GM10248 (cell line): ENCODE measurements around the gene PHYH.

ENCODE experiments used
- CTCF ChIA-PET: fragments of 300-600 bp; sonication (Branson Sonifier 250); formaldehyde crosslinking; extraction: SDS; loops from one replicate; lab custom pipeline; 2021; ENCODE audit warnings: antibody characterized with exemption; lab: Yijun Ruan, JAX
- POLR2A ChIA-PET: fragments of 350-650 bp; sonication (Branson Sonifier 250); formaldehyde crosslinking; extraction: SDS; loops from one replicate; lab custom pipeline; 2020; ENCODE audit warnings: antibody characterized with exemption; lab: Yijun Ruan, JAX
- DNase-seq: peaks from one replicate; pipeline ENCODE4 v3.0.0; 2012; ENCODE audit errors: extremely low spot score
- TF ChIP-seq, protein P1 (sequence below): IDR thresholded peaks from 2 replicates; pipeline ENCODE4 v1.5.1; 2012; ENCODE audit warnings: mild to moderate bottlenecking, low read depth; ENCODE audit errors: extremely low read depth, missing control alignments, control extremely low read depth

PHYH gene

GRCh38 chr10:13302821-13303555, 3.1 kb upstream of the PHYH start:
- POLR2A ChIA-PET, result interaction anchor here (0.6 to 1.4 kb wide), 5 partner anchors 9 to 1444 kb away, joined by 3 to 8 read pairs (median 3); no protein-coding TSS in a partner anchor
- TF ChIP-seq, protein P1, sequence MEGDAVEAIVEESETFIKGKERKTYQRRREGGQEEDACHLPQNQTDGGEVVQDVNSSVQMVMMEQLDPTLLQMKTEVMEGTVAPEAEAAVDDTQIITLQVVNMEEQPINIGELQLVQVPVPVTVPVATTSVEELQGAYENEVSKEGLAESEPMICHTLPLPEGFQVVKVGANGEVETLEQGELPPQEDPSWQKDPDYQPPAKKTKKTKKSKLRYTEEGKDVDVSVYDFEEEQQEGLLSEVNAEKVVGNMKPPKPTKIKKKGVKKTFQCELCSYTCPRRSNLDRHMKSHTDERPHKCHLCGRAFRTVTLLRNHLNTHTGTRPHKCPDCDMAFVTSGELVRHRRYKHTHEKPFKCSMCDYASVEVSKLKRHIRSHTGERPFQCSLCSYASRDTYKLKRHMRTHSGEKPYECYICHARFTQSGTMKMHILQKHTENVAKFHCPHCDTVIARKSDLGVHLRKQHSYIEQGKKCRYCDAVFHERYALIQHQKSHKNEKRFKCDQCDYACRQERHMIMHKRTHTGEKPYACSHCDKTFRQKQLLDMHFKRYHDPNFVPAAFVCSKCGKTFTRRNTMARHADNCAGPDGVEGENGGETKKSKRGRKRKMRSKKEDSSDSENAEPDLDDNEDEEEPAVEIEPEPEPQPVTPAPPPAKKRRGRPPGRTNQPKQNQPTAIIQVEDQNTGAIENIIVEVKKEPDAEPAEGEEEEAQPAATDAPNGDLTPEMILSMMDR, result no peak
- DNase-seq, result no peak
- CTCF ChIA-PET, result interaction anchor here (0.6 to 7.3 kb wide), 36 partner anchors 8 to 239 kb away, joined by 3 to 64 read pairs (median 4); partner anchors contain the start of gene MCM10

- POLR2A ChIA-PET, result interaction anchor here (0.7 kb wide), 1 partner anchor 1061 kb away, joined by 6 read pairs; no protein-coding TSS in a partner anchor
Measured at GRCh38 chr10:13298748-13299436, 972 bp downstream of the PHYH start.

DNA sequence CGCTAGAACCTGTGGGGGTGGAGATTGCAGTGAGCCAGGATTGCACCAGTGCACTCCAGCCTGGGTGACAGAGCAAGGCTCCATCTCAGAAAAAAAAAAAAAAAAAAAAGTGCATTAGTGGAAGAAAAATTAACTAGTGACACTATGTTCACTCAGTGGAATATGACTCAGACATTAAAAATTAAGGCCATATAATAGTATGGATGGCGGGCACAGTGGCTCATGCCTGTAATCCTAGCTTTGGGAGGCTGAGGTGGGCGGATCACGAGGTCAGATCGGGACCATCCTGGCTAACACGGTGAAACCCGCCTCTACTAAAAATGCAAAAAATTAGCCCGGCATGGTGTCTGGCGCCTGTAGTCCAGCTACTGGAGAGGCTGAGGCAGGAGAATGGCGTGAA, 3.4 kb downstream of the PHYH start:
- CTCF ChIA-PET, result interaction anchor here (1.9 kb wide), 1 partner anchor 18 kb away, joined by 4 read pairs; no protein-coding TSS in a partner anchor
- DNase-seq, result no peak
- POLR2A ChIA-PET, result interaction anchor here (0.6 kb wide), 1 partner anchor 292 kb away, joined by 6 read pairs; no protein-coding TSS in a partner anchor
- TF ChIP-seq, protein P1, result no peak

More at GRCh38 chr10:13298748-13299436, 972 bp downstream of the PHYH start:
- CTCF ChIA-PET, result interaction anchor here (0.7 to 7.3 kb wide), 5 partner anchors 11 to 137 kb away, joined by 3 to 64 read pairs (median 4); partner anchors contain the start of gene MCM10
- DNase-seq, result no peak
- TF ChIP-seq, protein P1, result no peak

DNA sequence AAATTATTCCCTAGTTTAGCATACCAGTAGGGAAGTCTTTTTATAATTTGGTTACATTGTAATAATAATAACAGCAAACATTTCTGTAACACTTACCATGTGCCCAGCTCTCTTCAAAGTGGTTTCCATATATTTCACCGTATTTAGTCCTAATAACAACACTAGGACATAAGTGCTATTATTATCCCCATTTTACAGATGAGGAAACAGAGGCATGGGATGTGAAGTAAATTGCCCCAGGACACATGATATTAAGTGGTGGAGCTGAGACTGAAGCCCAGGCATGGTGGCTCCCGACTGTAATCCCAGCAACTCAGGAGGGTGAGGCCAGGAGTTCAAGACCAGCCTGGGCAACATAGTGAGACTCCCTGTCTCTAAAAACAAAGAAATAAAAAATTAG, 5.1 kb downstream of the PHYH start:
- no peak for DNase-seq
- POLR2A ChIA-PET, result interaction anchor here (0.6 kb wide), 1 partner anchor 40 kb away, joined by 3 read pairs; no protein-coding TSS in a partner anchor
- TF ChIP-seq, protein P1, result no peak
- CTCF ChIA-PET, result interaction anchor here (1.3 to 2.1 kb wide), 2 partner anchors 56 to 133 kb away, joined by 3 to 5 read pairs; partner anchors contain the start of gene MCM10

- CTCF ChIA-PET, result interaction anchor here (1.5 to 3.8 kb wide), 2 partner anchors 8 to 10 kb away, joined by 3 to 19 read pairs; partner anchors contain the start of gene PHYH
- POLR2A ChIA-PET, result interaction anchor here (0.5 kb wide), 1 partner anchor 1298 kb away, joined by 5 read pairs; no protein-coding TSS in a partner anchor
- no peak for DNase-seq
- TF ChIP-seq, protein P1, result no peak
Measured at GRCh38 chr10:13291821-13292773, 7.8 kb downstream of the PHYH start.
